ENCODE measurements around the gene ETDB. TPM values are rescaled to one million over a fixed set of nuclear protein-coding genes. Genes with fewer than 3 reads are reported as not detected.
A peak's percentile ranks its signal among the peaks of the same experiment; 100 is the strongest.
"Not testable (repeated sequence)": the region's sequence is repeated elsewhere in the genome, so short reads cannot be mapped to it uniquely, and the experiment has no call there.

The ETDB gene
- total RNA-seq: not detected in 2 replicates

DNA sequence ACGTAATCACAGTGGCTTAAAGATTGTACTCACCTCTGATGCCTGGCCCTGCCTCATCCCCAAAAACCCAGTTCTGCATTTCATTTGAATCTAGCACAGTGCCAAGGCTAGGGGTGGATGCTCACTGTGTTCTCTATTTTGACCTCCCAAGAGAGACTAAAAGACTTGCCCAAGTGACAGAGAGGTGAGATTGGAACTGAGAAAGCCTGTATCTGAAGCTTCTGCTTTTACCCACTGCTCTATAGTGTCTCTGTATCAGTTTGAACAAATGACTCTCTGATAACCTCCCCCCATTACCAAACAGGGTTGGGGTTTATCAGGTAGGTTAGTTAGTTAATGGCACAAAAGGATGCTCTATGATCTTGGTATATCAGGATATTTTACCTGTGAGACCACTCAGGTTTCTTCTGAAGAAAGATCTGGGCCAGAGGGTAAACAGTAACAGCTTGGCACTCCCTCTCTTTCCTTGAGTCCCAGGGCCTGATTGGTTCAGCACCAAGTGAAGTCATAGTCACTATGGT lies at the start of gene ETDB:
Gene ETDB (minus strand): TSS at position 471 of the 521 bp plus-strand sequence. CDS start 1,265 bp downstream, outside the sequence.
- not testable (repeated sequence) for DNase-seq (ENCODE audit: extremely low read depth, low read depth, low spot score)

DNA sequence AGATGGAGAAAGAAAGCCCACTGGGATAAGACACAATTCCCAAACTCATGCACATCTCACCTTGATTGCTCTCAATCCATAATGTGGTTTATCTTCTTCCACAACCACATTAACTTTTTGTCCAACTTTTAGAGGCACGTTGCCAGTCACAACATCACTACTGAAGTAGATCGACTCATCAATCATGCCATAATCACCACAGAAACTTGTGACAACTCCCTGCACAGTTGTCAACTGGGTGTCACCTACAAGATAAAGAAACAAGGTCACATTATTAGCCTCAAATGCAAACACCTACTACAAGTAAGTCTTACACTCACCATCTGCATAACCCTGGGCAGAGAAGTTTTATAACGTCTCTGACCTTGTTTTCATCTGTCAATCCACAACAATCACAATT lies 49.2 kb upstream of the ETDB start:
- not testable (repeated sequence) for DNase-seq (ENCODE audit: extremely low read depth, low read depth, low spot score)

DNA sequence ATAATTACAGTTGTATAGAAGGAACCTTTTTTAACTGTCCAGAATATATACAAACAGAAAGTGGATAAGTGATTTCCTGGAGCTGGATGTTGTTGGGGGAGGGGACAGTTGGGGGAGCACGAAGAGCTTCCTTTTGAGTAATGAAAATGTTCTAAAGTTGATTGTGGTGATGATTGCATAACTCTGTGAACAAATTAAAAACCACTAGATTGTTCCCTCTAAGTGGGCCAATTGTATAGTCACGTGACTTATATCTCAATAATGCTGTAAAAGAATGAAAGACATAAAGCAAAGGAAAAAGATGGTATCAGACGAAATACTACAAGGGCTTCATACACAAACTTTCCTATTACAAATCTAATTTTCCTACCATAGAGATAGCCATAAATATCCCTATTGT lies 48.2 kb upstream of the ETDB start:
- DNase-seq (ENCODE audit: extremely low read depth, low read depth, low spot score): no peak

DNA sequence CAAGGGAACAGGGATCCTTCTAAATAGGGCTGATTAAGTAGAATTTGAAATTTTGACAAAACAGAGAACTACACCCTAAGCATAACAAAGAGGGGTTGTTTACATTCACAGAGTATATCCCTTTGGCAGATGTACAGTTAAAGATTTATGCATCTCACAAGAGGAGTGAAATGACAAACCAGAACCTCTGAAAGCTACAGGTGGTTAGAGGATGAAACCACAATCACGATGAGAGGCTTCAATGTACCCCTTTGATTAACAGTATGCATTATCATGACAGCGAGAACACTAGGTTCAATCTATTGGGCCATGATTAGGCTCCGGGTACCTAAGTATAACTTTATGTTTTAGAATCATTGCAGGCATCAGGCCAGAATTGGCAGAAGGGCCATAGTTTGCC lies 34.4 kb upstream of the ETDB start:
- not testable (repeated sequence) for DNase-seq (ENCODE audit: extremely low read depth, low read depth, low spot score)

DNA sequence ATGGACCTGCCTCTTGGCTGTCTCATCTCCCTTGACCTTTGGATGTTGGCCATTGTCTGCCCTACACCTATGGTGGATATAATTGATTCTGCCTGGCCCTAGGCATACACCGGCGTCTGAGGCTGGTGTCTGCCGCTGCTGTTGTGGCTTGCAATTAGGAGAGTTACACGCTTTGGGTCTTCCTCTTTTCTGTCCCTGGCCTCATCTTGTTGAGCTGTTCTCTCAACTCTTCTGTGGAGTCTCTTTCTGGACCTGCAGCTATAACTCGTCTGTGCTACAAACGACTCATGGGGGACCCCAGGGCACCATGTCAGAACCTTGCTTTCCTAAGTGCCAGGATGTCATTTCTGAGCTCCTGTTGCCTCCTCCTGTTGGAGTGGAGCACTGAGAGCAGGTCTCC lies 5.8 kb upstream of the ETDB start:
- DNase-seq (ENCODE audit: extremely low read depth, low read depth, low spot score): not testable (repeated sequence)

DNA sequence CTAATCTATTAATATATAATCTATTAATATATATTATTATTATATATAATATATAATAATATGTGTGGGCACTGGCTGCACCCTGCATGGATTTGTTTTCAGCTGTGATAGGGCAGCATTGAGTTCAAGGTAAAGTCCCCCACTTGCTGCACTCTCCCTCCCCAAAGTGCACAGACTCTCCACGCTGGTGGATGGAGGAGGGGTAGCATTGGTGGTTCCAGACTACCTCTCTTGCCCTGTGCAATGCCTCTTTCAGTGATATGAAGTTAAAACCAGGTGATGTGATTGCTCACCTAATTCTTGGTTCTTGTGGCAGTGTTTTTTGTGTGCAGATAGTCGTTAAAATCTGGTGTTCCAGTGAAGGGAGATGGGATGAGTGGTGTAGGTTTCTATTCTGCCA lies 4.3 kb downstream of the ETDB start:
- not testable (repeated sequence) for DNase-seq (ENCODE audit: extremely low read depth, low read depth, low spot score)

DNA sequence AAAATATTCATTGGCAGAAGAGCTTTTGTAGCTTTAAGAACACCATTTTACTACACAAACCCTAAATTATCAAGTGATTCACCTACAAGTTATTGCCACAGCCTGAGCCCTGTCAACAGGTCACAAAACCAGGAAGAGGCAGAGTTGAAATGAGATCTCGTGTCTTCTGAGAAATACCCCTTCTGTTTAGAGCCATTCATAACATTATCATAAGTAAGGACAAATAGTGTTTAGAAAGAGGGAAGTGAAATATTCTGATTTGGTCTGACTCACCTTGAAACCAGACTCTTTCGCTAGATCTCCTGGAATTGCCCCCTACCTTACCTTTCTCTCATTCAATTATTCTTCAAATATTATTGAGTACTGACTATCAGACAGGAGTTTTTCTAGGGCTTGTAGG lies 5.9 kb downstream of the ETDB start:
- no peak for DNase-seq (ENCODE audit: extremely low read depth, low read depth, low spot score)

DNA sequence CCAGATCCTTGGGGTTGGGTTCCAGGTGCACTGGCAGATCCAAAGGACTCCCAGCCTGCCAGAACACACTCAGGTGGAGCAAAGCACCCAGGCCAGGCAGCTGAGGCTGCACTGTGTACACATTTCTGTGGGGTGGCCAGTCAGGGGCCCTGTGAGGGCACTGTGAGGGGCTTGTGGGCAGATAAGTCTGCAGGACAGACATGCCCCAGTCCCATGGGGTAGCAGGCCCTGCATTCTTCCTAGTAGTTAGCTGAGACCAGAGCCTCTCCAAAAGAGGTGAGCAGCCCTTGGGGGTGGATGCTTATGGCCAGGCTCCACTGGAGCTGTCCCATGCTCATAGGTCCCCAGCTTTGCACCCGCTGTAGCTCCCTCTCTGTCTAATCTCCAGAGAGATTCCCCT lies 7.6 kb downstream of the ETDB start:
- DNase-seq (ENCODE audit: extremely low read depth, low read depth, low spot score): no peak

DNA sequence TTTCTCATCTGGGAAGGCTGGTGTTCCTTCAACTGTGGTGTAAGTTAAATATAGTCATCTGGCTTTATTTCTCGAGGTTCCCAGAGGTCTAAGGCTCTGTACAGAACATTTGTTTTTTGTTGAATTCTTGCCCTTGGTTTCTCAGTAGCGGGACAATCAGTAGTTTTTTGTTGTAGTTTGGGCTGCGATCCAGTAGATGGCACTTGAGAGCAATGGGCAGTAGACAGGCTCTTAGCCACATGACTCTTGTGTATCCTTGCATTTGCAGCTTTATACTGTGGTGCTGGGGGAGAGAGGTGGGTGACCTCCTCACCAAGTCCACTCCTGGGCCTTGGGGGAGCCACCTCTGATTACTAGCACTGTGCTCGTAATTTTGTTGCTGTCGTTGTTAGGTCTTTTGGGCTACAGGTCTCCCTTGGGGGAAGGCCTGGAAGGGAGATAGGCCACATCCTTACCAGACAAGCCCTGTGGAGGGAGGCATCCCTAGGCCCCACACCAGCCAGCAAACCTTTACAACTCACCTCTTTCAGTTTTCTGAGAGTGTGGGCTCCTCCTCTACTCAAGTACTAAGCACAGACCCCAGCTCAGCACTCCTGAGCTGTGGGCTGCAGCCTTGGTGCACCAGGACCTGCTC lies 8.1 kb downstream of the ETDB start:
- no peak for DNase-seq (ENCODE audit: extremely low read depth, low read depth, low spot score)

DNA sequence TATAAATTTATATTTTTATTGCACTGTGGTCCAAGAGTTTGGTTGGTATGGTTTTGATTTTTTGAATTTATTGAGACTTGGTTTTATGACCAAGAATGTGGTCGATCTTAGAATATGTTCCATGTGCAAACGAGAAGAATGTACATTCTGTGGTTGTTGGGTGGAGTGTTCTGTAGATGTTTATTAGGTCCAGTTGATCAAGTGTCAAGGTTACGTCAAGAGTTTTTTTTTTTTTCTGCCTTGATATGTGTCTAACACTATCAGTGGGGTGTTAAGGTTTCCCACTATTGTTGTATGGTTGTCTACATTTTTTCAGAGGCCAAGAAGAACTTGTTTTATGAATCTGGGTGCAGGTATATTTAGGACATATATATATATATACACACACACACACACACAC lies 10.8 kb downstream of the ETDB start:
- DNase-seq (ENCODE audit: extremely low read depth, low read depth, low spot score): no peak

DNA sequence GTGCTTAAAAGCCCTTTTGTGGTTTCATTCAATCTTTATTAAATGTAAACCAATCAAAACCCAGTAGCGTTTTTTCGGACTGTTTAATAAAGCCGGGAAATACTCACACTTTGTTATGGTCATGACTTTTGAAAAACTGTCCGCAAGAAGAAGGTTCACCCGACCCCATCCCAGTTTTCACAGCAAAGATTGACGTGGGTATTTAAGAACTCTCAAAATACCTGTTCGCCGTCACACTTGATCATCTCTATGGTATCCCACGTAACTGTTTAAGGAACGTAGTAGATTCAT lies 20.9 kb downstream of the ETDB start:
- no peak for DNase-seq (ENCODE audit: extremely low read depth, low read depth, low spot score)

DNA sequence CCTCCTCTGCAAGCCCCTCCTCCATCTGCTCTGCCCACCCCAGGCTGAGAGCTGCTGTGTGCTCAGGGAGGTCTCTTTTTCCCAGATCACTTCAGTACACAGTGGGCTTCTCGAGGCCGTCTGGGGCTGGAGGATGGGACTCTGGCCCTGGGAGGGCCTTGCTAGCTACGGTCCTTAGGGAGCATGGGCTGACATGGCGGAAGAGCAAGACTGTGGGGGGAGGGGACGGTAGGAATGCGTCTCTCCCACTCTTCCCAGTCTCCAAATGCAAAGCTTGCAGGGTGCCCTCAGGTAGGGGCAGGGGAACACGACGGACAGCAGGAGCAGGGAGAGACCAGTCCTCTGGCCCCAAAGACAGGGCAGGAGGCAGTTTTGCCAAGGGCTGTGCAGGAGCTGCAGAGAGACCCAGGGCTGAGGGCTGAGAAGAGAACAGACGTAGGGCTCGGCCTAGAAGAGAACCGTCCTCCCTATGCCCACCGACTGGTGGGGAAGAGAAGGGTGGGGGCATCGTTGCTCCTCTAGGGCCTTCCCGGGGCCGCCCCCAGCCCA lies 23.1 kb downstream of the ETDB start:
- not testable (repeated sequence) for DNase-seq (ENCODE audit: extremely low read depth, low read depth, low spot score)

DNA sequence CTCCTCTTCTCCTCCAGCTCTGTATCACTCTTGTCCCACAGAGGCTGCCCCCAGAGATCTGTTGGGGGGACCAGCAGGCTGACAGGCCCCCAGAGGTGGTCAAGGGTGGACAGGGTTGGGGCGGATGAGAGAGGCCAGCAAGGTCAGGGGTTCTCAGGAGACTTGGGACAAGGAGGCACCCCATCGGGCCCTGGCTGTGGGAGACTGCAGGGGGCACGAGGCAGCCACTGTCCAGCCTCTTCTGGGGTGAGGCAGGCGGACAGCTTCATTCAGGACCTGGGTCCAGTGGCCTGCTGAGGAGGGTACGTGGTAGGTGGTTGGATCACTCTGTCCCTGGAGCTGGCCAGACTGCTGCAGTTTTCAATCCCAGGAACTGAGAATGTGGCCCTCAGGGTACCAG lies 24.6 kb downstream of the ETDB start:
- no peak for DNase-seq (ENCODE audit: extremely low read depth, low read depth, low spot score)

DNA sequence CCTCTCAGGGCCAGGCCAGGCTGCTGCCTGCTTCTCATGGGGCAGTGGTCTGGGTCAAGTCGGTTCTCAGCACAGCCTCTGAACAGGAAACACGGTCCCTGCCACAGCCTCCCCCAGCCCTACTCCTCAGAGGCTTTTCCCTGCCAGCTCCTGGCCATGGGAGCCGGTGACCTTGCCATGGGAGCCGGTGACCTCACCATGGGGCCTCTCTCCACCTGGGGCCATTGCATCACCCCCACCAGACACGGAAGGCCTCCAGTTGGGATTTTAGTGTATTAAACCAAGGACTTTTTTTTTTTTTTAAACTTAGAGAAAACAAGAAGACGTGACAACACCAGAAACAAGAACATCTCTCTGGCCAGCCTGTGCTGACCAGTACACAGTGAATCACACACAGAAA lies 25.6 kb downstream of the ETDB start:
- DNase-seq (ENCODE audit: extremely low read depth, low read depth, low spot score): no peak

DNA sequence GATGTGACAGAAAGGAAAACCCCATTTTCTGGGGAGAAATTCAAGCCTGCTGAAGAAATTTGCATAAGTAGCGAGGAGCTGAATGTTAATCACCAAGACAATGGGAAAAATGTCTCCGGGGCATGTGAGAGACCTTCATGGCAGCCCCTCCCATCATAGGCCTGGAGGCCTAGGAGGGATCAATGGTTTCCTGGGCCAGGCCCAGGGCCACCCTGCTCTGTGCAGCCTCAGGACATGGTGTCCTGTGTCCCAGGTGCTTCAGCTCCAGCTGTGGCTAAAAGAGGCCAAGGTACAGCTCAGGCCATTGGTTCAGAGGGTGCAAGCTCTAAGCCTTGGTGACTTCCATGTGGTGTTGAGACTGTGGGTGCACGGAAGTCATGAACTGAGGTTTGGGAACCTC lies 31.2 kb downstream of the ETDB start:
- DNase-seq (ENCODE audit: extremely low read depth, low read depth, low spot score): no peak

DNA sequence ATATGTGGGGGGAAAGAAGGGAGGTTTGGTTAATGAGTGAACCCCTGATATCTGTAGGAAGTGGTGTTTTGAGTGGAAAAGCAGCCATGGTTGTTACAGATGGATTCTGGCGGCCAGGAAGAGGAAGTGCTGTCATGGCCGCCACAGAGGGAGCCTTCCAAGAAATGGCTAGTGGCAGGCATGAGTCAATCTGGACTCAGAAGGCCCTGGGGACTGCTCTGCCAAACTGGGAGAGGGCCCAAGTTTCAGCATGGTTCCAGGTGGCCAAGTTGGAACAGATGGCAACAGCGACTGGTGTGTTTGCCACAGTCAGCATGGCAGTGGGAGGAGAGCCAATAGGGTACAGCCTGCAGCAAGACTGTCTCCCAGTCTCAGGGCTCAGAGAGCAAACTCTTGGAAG lies 32.5 kb downstream of the ETDB start:
- no peak for DNase-seq (ENCODE audit: extremely low read depth, low read depth, low spot score)

DNA sequence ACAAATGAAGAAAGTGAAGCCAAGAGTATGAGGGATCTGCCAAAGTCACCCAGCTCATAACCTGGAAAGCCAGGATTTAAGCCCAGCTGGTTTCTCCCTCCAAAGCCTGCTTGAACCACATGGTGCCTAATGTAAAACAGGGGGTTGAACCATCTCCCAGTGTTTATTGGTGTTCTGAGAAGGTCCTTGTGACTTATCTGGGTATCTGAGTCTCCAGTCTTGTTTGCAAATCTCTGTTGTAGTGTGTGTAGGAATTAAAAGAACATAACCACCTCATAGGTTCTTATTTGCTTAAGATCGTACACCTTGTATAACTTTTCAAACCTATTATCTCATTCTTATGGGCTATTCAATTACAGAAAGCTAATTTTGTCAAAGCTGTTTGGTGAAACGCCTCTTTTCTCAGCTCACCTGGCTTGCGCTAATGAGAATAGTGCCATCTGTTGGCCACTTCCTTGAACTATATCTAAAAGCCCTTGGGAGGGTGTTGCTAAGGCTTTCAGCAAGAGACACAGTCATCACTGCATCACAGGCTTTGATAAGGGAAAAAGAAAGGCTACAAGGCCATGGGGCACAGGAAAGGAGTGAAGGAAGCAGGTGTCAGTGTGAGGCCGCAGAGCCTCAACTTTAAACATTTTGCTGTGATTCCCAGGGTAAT lies 34.0 kb downstream of the ETDB start:
- DNase-seq (ENCODE audit: extremely low read depth, low read depth, low spot score): peak; percentile 29

DNA sequence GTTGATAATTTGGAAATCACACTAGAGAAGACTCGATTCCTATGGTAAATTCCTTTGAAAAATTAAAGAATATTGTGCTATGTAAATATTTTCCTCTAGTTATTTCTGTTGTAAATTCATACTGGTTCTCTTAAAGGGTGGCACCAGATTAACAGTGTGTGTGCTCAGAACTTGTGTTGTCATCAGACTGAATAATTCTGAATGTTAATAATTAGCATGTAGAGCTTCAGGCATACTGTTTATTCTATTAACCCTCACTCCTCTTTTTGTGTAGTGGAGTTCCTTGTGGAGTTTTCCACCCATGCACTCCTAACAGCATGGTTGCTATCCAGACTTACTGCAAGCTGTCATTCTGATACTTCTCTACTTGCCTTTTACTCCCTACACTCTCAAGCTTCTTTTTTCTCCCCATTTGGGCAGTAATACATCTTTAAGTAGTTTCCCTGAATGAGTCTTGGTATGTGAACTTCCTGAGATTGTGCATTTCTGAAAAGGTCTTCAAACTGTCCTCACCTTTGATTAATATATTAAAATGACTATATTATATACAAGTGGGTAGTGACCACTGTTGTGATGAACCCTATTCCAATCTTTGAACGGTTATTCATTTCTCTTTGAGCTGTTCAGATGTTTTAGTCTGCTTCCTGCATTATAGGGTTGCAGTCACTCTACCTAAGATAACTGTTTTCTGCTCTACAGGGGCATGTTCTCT lies 38.5 kb downstream of the ETDB start:
- DNase-seq (ENCODE audit: extremely low read depth, low read depth, low spot score): no peak

All from glomerular endothelial cell (primary cell).